RWPE1 (cell line): ENCODE results near the gene WDR70.
A peak's percentile ranks its signal among the peaks of the same experiment; 100 is the strongest.

Experiments used
- CTCF ChIA-PET: fragments of 350-600 bp; sonication (Branson Sonifier 250); formaldehyde crosslinking; extraction: SDS; loops from one replicate; lab custom pipeline; 2021; lab: Yijun Ruan, JAX
- POLR2A ChIA-PET: fragments of 400-600 bp; formaldehyde crosslinking; extraction: SDS; loops from one replicate; lab custom pipeline; 2020; ENCODE audit warnings: antibody characterized with exemption; ENCODE audit not compliant: low non-redundant PET; lab: Yijun Ruan, JAX
- DNase-seq: peaks from one replicate; pipeline ENCODE4 v3.0.0; 2012; ENCODE audit warnings: low spot score
- H3K27ac ChIP-seq: fragments of 450-650 bp; 2 replicates; pipeline ENCODE4 v1.5.1; 2017
- CTCF ChIP-seq: fragments of 450-650 bp; conservative IDR thresholded peaks from 2 replicates; pipeline ENCODE4 v1.5.1; 2017; ENCODE audit warnings: low read depth, mild to moderate bottlenecking

WDR70 gene

GRCh38 chr5:37717276-37717612 is 338.1 kb downstream of the WDR70 start:
- ChIA-PET POLR2A (no interaction called here), CTCF (no interaction called here)
- no peak overlapping the region for H3K27ac ChIP-seq
- no peak for DNase-seq
- no peak for TF ChIP-seq CTCF

GRCh38 chr5:37717613-37718431 is 338.7 kb downstream of the WDR70 start:
- ChIA-PET POLR2A (no interaction called here), CTCF (no interaction called here)
- no peak overlapping the region for H3K27ac ChIP-seq
- peak; percentile 73 for DNase-seq
- no peak for TF ChIP-seq CTCF

- H3K27ac ChIP-seq: no peak overlapping the region
- ChIA-PET CTCF (interaction anchor here (0.6 kb wide), 1 partner anchor 23 kb away, joined by 5 read pairs; no protein-coding TSS in a partner anchor), POLR2A (no interaction called here)
- no peak for TF ChIP-seq CTCF
- DNase-seq: no peak
Observed at GRCh38 chr5:37720550-37720952, 341.4 kb downstream of the WDR70 start.

GRCh38 chr5:37721447-37721871 is 342.3 kb downstream of the WDR70 start:
- no peak for DNase-seq
- ChIA-PET CTCF (interaction anchor here (0.6 kb wide), 2 partner anchors 125 to 209 kb away, joined by 3 read pairs; no protein-coding TSS in a partner anchor), POLR2A (no interaction called here)
- no peak overlapping the region for H3K27ac ChIP-seq
- no peak for TF ChIP-seq CTCF

- ChIA-PET CTCF (interaction anchor here (0.5 to 1.1 kb wide), 3 partner anchors 15 to 471 kb away, joined by 3 read pairs; no protein-coding TSS in a partner anchor), POLR2A (no interaction called here)
- DNase-seq: peak; percentile 58
- no peak overlapping the region for H3K27ac ChIP-seq
- no peak for TF ChIP-seq CTCF
Observed at GRCh38 chr5:37722236-37723161, 343.4 kb downstream of the WDR70 start.
